Subcutaneous adipose tissue (tissue), 4 donors: ENCODE results near the gene CCDC47. TPM values are rescaled to one million over a fixed set of nuclear protein-coding genes. Genes with fewer than 3 reads are reported as not detected.

ENCODE experiments used
- total RNA-seq, 4 donors: library from RNA; depleted of rRNA; stranded (reverse); fragments of >200 nt; gene quantifications; one replicate each; pipeline ENCODE4 v1.1.0, GENCODE V29; 2016
- TF ChIP-seq, protein P1 (sequence below): fragments of 450-650 bp; IDR thresholded peaks from one replicate; pipeline ENCODE4 v1.5.1; 2016; ENCODE audit warnings: low read depth, mild to moderate bottlenecking, control low read depth, antibody characterized with exemption, moderate library complexity

Gene CCDC47
- total RNA-seq, 4 donors from 2014 or later, result 45.6 to 60.0 (median 51.3) TPM

GRCh38 chr17:63704836-63705235 lies 68.6 kb downstream of the CCDC47 start:
- TF ChIP-seq, protein P1, sequence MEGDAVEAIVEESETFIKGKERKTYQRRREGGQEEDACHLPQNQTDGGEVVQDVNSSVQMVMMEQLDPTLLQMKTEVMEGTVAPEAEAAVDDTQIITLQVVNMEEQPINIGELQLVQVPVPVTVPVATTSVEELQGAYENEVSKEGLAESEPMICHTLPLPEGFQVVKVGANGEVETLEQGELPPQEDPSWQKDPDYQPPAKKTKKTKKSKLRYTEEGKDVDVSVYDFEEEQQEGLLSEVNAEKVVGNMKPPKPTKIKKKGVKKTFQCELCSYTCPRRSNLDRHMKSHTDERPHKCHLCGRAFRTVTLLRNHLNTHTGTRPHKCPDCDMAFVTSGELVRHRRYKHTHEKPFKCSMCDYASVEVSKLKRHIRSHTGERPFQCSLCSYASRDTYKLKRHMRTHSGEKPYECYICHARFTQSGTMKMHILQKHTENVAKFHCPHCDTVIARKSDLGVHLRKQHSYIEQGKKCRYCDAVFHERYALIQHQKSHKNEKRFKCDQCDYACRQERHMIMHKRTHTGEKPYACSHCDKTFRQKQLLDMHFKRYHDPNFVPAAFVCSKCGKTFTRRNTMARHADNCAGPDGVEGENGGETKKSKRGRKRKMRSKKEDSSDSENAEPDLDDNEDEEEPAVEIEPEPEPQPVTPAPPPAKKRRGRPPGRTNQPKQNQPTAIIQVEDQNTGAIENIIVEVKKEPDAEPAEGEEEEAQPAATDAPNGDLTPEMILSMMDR, result no peak

- TF ChIP-seq, protein P1, result no peak
Observed at GRCh38 chr17:63704259-63704576, 69.2 kb downstream of the CCDC47 start.

GRCh38 chr17:63703556-63704258 lies 69.7 kb downstream of the CCDC47 start:
- TF ChIP-seq, protein P1, result no peak

DNA sequence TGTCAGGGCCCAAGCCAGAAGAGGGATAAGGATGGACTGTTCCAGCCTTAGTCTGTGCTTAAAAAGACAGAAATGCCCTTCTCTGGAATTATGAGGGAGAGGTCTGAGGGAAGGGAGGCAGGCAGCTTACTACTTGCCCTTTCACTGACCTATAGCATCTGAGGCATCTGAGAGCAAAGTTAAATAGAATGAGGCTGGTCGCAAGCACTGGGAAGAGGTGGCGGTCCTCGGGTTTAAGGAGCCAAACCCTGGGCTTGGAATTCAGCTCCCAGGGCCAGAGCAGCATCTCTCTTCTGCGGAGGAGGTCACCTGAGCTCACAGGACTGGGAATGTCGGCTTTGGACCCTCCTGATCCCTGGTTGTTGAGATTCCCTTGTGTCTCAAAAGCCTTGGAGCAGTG lies 70.4 kb downstream of the CCDC47 start:
- TF ChIP-seq, protein P1, result no peak

- TF ChIP-seq, protein P1, result no peak
Observed at GRCh38 chr17:63702721-63703015, 70.7 kb downstream of the CCDC47 start.

- TF ChIP-seq, protein P1, result no peak
Observed at GRCh38 chr17:63701868-63702720, 71.3 kb downstream of the CCDC47 start.

DNA sequence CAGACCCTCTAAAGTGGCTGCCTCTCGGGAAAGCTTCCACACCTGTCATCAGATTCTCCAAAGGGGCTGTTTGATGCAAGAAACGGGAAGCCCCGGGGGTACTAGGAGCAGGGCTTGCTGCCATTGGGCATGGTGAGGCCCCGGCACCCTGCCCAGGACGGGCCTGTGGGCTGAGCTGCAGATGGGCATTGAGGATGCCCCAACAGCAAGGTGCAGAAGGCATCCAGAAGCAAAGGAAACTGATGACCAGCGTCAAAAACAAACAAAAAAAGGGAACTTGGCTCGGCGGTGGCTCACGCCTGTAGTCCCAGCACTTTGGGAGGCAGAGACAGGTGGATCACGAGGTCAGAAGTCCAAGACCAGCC lies 72.0 kb downstream of the CCDC47 start:
- TF ChIP-seq, protein P1, result no peak
